HCT116 (cell line): Measurements from ENCODE around the gene NEK7.

Experiments used
- EZH2phosphoT487 ChIP-seq: fragments of 200-600 bp; IDR thresholded peaks from 2 replicates; pipeline ENCODE4 v1.6.1; 2018; ENCODE audit warnings: antibody characterized with exemption, borderline replicate concordance
- POLR2A ChIP-seq: IDR thresholded peaks from 2 replicates; pipeline ENCODE4 v1.7.0; 2011; ENCODE audit warnings: borderline replicate concordance; ENCODE audit not compliant: insufficient read depth, insufficient read length; ENCODE audit errors: extremely low read depth

DNA sequence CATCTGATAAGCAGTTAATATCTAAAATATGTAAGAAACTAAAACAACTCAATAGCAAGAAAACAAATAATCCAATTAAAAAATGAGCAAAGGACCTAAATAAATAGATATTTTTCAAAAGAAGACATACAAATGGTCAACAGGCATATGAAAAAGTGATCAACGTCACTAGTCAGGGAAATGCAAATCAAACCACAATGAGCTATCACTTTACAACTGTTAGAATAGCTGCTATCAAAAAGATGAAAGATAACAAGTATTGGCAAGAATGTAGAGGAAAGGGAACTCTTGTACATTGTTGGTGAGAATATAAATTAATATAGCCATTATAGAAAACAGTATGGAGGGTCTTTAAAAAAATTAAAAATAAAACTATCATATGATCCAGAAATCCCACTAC, 40.7 kb upstream of the NEK7 start:
- TF ChIP-seq POLR2A (no peak), EZH2phosphoT487 (no peak)
